Panc1 (cell line): Measurements from ENCODE around the gene RAI1.

Experiments
- CTCF ChIP-seq: fragments of 450-650 bp; IDR thresholded peaks from 2 replicates; pipeline ENCODE4 v1.5.1; 2017; ENCODE audit warnings: mild to moderate bottlenecking
- POLR2AphosphoS5 ChIP-seq: IDR thresholded peaks from 2 replicates; pipeline ENCODE4 v1.6.1; 2012; ENCODE audit warnings: mild to moderate bottlenecking, low read depth, low read length, moderate library complexity
- REST ChIP-seq, 2 experiments: IDR thresholded peaks; 2 replicates each; pipeline ENCODE4 v1.6.1; 2011 to 2012; ENCODE audit warnings: low read depth in 2 of 2, control low read depth in 1 of 2, low read length in 1 of 2, mild to moderate bottlenecking in 1 of 2, moderate library complexity in 1 of 2; ENCODE audit not compliant: insufficient read depth in 1 of 2
- SIN3A ChIP-seq: IDR thresholded peaks from 2 replicates; pipeline ENCODE4 v1.6.1; 2012; ENCODE audit warnings: low read depth, mild to moderate bottlenecking, low read length, moderate library complexity, borderline replicate concordance; ENCODE audit not compliant: insufficient read depth

GRCh38 chr17:17739388-17740066, 58.3 kb downstream of the RAI1 start:
- TF ChIP-seq CTCF, result no peak
- TF ChIP-seq REST (IDR thresholded peaks at IDR 0.05; ENCODE audit: insufficient read depth in 1 of 2, low read depth in 2 of 2, low read length in 1 of 2), result no peak
- TF ChIP-seq POLR2AphosphoS5, result no peak
- TF ChIP-seq SIN3A, result no peak
